Activated T-cell treated with anti-CD3 and anti-CD28 coated beads, Interleukin-2, amount 50 U/mL, for 72 hours (primary cell): ENCODE measurements around the gene ARVCF. TPM values are rescaled to one million over a fixed set of nuclear protein-coding genes. Genes with fewer than 3 reads are reported as not detected.

Source experiments
- ATAC-seq, 2 donors: fragments of 150-1000 bp; cut with Tn5 transposase; replicated peaks in 1 of 2; 2 replicates each; pipeline ENCODE4 v1.10.0; 2021; ENCODE audit warnings: moderate library complexity in 2 of 2, mild to moderate bottlenecking in 1 of 2
- DNase-seq, 2 donors: peaks; one replicate each; pipeline ENCODE4 v3.0.0; 2021 to 2022; ENCODE audit warnings: mixed read lengths in 1 of 2
- H3K27ac Mint-ChIP-seq: one replicate; pipeline ENCODE4 v1.8.0; 2022; ENCODE audit warnings: mild to moderate bottlenecking, moderate library complexity, mixed read lengths
- H3K27me3 Mint-ChIP-seq: one replicate; pipeline ENCODE4 v1.8.0; 2022; ENCODE audit warnings: low read depth, mixed read lengths
- H3K36me3 Mint-ChIP-seq, 2 donors: one replicate each; pipeline ENCODE4 v1.8.0; 2022; ENCODE audit warnings: mixed read lengths in 2 of 2, mild to moderate bottlenecking in 1 of 2; ENCODE audit not compliant: insufficient read depth in 2 of 2
- H3K4me1 Mint-ChIP-seq: one replicate; pipeline ENCODE4 v1.8.0; 2022; ENCODE audit warnings: low read depth, mixed read lengths
- H3K4me3 Mint-ChIP-seq, 2 donors: one replicate each; pipeline ENCODE4 v1.8.0; 2022; ENCODE audit warnings: mild to moderate bottlenecking in 2 of 2, mixed read lengths in 2 of 2, moderate library complexity in 2 of 2
- H3K9me3 Mint-ChIP-seq, 2 donors: one replicate each; pipeline ENCODE4 v1.8.0; 2022; ENCODE audit warnings: mixed read lengths in 2 of 2
- total RNA-seq, 2 donors: library from RNA; stranded (reverse); gene quantifications; one replicate each; pipeline ENCODE4 v1.2.3, GENCODE V29; 2022

The ARVCF gene
- total RNA-seq, 2 donors from 2014 or later: 1.7 to 5.5 TPM

GRCh38 chr22:20012741-20013331 lies 3.8 kb downstream of the ARVCF start:
- Mint-ChIP-seq H3K27ac (no peak overlapping the region), H3K4me3 (no peak overlapping the region), H3K4me1 (peaks cover 6% of the 10 kb centered on the region), H3K9me3 (no peaks in the 10 kb centered on the region), H3K27me3 (peaks cover 13% of the 10 kb centered on the region), H3K36me3 (no peaks in the 10 kb centered on the region)
- DNase-seq (no peak), ATAC-seq (no peak)

- H3K36me3 Mint-ChIP-seq: no peaks in the 10 kb centered on the region
- DNase-seq (no peak), ATAC-seq (no peak)
- no peak overlapping the region for H3K4me3 Mint-ChIP-seq
- H3K27ac Mint-ChIP-seq: no peak overlapping the region
- H3K4me1 Mint-ChIP-seq: peaks cover under 1% of the 10 kb centered on the region
- peaks cover 8% of the 10 kb centered on the region for H3K27me3 Mint-ChIP-seq
- H3K9me3 Mint-ChIP-seq: no peaks in the 10 kb centered on the region
Measured at GRCh38 chr22:20011993-20012740, 4.5 kb downstream of the ARVCF start.

GRCh38 chr22:20011123-20011992 lies 5.3 kb downstream of the ARVCF start:
- Mint-ChIP-seq H3K27ac (no peak overlapping the region), H3K36me3 (no peaks in the 10 kb centered on the region), H3K9me3 (no peaks in the 10 kb centered on the region), H3K4me1 (no peaks in the 10 kb centered on the region), H3K4me3 (no peak overlapping the region), H3K27me3 (peaks cover 8% of the 10 kb centered on the region)
- ATAC-seq: no peak
- DNase-seq: no peak

- Mint-ChIP-seq H3K27me3 (peaks cover 8% of the 10 kb centered on the region), H3K27ac (no peak overlapping the region), H3K36me3 (no peaks in the 10 kb centered on the region), H3K9me3 (no peaks in the 10 kb centered on the region), H3K4me1 (no peaks in the 10 kb centered on the region), H3K4me3 (no peak overlapping the region)
- no peak for DNase-seq
- ATAC-seq: no peak
Measured at GRCh38 chr22:20010307-20011122, 6.1 kb downstream of the ARVCF start.

GRCh38 chr22:20009582-20010306 lies 6.9 kb downstream of the ARVCF start:
- H3K9me3 Mint-ChIP-seq: no peaks in the 10 kb centered on the region
- no peak overlapping the region for H3K4me3 Mint-ChIP-seq
- no peak overlapping the region for H3K27ac Mint-ChIP-seq
- no peak for DNase-seq
- no peaks in the 10 kb centered on the region for H3K4me1 Mint-ChIP-seq
- H3K27me3 Mint-ChIP-seq: peaks cover 4% of the 10 kb centered on the region
- no peaks in the 10 kb centered on the region for H3K36me3 Mint-ChIP-seq
- no peak for ATAC-seq

- Mint-ChIP-seq H3K9me3 (peaks cover 0 to 2% of the 10 kb centered on the region in 2 donors), H3K4me1 (no peaks in the 10 kb centered on the region), H3K27ac (no peak overlapping the region), H3K27me3 (no peaks in the 10 kb centered on the region), H3K4me3 (no peak overlapping the region), H3K36me3 (peaks cover 0 to 2% of the 10 kb centered on the region in 2 donors)
- DNase-seq (no peak), ATAC-seq (no peak)
Measured at GRCh38 chr22:20009018-20009491, 7.6 kb downstream of the ARVCF start.

GRCh38 chr22:20008221-20008995 lies 8.2 kb downstream of the ARVCF start:
- no peak for DNase-seq
- no peak for ATAC-seq
- H3K27me3 Mint-ChIP-seq: no peaks in the 10 kb centered on the region
- H3K4me1 Mint-ChIP-seq: no peaks in the 10 kb centered on the region
- H3K36me3 Mint-ChIP-seq: peaks cover 3 to 6% of the 10 kb centered on the region in 2 donors
- H3K27ac Mint-ChIP-seq: no peak overlapping the region
- peaks cover 4 to 6% of the 10 kb centered on the region in 2 donors for H3K9me3 Mint-ChIP-seq
- no peak overlapping the region for H3K4me3 Mint-ChIP-seq

- ATAC-seq: no peak
- Mint-ChIP-seq H3K4me1 (no peaks in the 10 kb centered on the region), H3K4me3 (no peak overlapping the region), H3K27ac (no peak overlapping the region), H3K36me3 (peaks cover 10 to 14% of the 10 kb centered on the region in 2 donors), H3K27me3 (no peaks in the 10 kb centered on the region), H3K9me3 (peaks cover 8 to 12% of the 10 kb centered on the region in 2 donors)
- no peak for DNase-seq
Measured at GRCh38 chr22:20004464-20004863, 12.2 kb downstream of the ARVCF start.

GRCh38 chr22:20003304-20003703 lies 13.3 kb downstream of the ARVCF start:
- ATAC-seq (no peak), DNase-seq (no peak)
- no peaks in the 10 kb centered on the region for H3K27me3 Mint-ChIP-seq
- H3K27ac Mint-ChIP-seq: no peak overlapping the region
- H3K36me3 Mint-ChIP-seq: peaks cover 10 to 14% of the 10 kb centered on the region in 2 donors
- H3K4me1 Mint-ChIP-seq: no peaks in the 10 kb centered on the region
- H3K4me3 Mint-ChIP-seq: no peak overlapping the region
- peaks cover 8 to 12% of the 10 kb centered on the region in 2 donors for H3K9me3 Mint-ChIP-seq

GRCh38 chr22:20002636-20003035 lies 14.0 kb downstream of the ARVCF start:
- DNase-seq (no peak), ATAC-seq (no peak)
- Mint-ChIP-seq H3K27ac (no peak overlapping the region), H3K9me3 (peaks cover 8 to 12% of the 10 kb centered on the region in 2 donors), H3K4me3 (no peak overlapping the region), H3K4me1 (no peaks in the 10 kb centered on the region), H3K36me3 (peaks cover 10 to 14% of the 10 kb centered on the region in 2 donors), H3K27me3 (no peaks in the 10 kb centered on the region)

GRCh38 chr22:20002128-20002527 lies 14.5 kb downstream of the ARVCF start:
- no peaks in the 10 kb centered on the region for H3K4me1 Mint-ChIP-seq
- H3K27ac Mint-ChIP-seq: no peak overlapping the region
- peaks cover 8 to 12% of the 10 kb centered on the region in 2 donors for H3K9me3 Mint-ChIP-seq
- no peaks in the 10 kb centered on the region for H3K27me3 Mint-ChIP-seq
- ATAC-seq (no peak), DNase-seq (no peak)
- no peak overlapping the region for H3K4me3 Mint-ChIP-seq
- peaks cover 10 to 14% of the 10 kb centered on the region in 2 donors for H3K36me3 Mint-ChIP-seq
